HL-60 (cell line): ENCODE results near the gene SLC15A2.

ENCODE experiments used
- DNase-seq, 2 experiments: peaks; one replicate each; pipeline ENCODE4 v3.0.0-alpha.2; 2010 to 2020; ENCODE audit warnings: low read depth in 1 of 2, low spot score in 1 of 2
- H3K27ac ChIP-seq: fragments of 250-450 bp; sonication (Bioruptor Pico); replicated peaks from 2 replicates; pipeline ENCODE4 v1.5.1; 2020; ENCODE audit warnings: mild to moderate bottlenecking, moderate library complexity
- H3K27me3 ChIP-seq: fragments of 250-450 bp; sonication (Bioruptor Pico); 2 replicates; pipeline ENCODE4 v1.5.1; 2021; ENCODE audit warnings: mild to moderate bottlenecking, moderate library complexity; ENCODE audit not compliant: insufficient read depth, poor library complexity, severe bottlenecking
- H3K4me3 ChIP-seq: replicated peaks from 2 replicates; pipeline ENCODE4 v1.5.1; 2011; ENCODE audit warnings: mild to moderate bottlenecking, control low read depth, low read length; ENCODE audit not compliant: insufficient read depth
- GABPA ChIP-seq: IDR thresholded peaks from 2 replicates; pipeline ENCODE4 v1.6.1; 2012; ENCODE audit warnings: low read depth
- POLR2AphosphoS5 ChIP-seq: IDR thresholded peaks from 2 replicates; pipeline ENCODE4 v1.6.1; 2012; ENCODE audit warnings: low read depth
- SPI1 ChIP-seq: IDR thresholded peaks from 2 replicates; pipeline ENCODE4 v1.6.1; 2012; ENCODE audit warnings: low read depth, mild to moderate bottlenecking, borderline replicate concordance
- TF ChIP-seq, protein P1 (sequence below): IDR thresholded peaks from 2 replicates; pipeline ENCODE4 v1.6.1; 2012; ENCODE audit warnings: low read depth; ENCODE audit not compliant: insufficient replicate concordance
- TF ChIP-seq, protein P2 (sequence below): IDR thresholded peaks from one replicate; pipeline ENCODE4 v1.5.1; 2011; ENCODE audit warnings: low read length, control low read depth, inconsistent platforms; ENCODE audit not compliant: insufficient read depth

SLC15A2 gene

DNA sequence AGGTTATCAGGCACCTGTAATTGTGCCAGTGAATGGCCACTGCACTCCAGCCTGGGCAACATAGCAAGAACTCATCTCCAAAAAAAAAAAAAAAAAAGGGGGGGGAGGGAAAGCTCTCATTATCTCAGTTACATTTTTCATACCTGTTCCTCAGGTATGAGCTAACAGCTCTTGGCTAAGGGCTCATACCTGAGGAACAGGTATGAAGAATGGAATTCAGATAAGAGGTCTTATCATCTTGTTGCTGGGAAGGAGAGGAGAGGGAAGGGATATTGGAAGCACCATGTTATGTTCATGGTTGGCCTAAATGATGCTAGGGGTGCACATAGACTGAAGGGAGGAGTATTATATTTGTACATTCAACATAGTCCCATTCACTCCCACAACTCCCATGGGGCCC, 2.6 kb downstream of the SLC15A2 start:
- no peak for DNase-seq
- H3K4me3 ChIP-seq, result no peak overlapping the region
- TF ChIP-seq SPI1 (no peak), POLR2AphosphoS5 (no peak), GABPA (no peak)
- TF ChIP-seq, protein P1, sequence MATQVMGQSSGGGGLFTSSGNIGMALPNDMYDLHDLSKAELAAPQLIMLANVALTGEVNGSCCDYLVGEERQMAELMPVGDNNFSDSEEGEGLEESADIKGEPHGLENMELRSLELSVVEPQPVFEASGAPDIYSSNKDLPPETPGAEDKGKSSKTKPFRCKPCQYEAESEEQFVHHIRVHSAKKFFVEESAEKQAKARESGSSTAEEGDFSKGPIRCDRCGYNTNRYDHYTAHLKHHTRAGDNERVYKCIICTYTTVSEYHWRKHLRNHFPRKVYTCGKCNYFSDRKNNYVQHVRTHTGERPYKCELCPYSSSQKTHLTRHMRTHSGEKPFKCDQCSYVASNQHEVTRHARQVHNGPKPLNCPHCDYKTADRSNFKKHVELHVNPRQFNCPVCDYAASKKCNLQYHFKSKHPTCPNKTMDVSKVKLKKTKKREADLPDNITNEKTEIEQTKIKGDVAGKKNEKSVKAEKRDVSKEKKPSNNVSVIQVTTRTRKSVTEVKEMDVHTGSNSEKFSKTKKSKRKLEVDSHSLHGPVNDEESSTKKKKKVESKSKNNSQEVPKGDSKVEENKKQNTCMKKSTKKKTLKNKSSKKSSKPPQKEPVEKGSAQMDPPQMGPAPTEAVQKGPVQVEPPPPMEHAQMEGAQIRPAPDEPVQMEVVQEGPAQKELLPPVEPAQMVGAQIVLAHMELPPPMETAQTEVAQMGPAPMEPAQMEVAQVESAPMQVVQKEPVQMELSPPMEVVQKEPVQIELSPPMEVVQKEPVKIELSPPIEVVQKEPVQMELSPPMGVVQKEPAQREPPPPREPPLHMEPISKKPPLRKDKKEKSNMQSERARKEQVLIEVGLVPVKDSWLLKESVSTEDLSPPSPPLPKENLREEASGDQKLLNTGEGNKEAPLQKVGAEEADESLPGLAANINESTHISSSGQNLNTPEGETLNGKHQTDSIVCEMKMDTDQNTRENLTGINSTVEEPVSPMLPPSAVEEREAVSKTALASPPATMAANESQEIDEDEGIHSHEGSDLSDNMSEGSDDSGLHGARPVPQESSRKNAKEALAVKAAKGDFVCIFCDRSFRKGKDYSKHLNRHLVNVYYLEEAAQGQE, result no peak
- TF ChIP-seq, protein P2, sequence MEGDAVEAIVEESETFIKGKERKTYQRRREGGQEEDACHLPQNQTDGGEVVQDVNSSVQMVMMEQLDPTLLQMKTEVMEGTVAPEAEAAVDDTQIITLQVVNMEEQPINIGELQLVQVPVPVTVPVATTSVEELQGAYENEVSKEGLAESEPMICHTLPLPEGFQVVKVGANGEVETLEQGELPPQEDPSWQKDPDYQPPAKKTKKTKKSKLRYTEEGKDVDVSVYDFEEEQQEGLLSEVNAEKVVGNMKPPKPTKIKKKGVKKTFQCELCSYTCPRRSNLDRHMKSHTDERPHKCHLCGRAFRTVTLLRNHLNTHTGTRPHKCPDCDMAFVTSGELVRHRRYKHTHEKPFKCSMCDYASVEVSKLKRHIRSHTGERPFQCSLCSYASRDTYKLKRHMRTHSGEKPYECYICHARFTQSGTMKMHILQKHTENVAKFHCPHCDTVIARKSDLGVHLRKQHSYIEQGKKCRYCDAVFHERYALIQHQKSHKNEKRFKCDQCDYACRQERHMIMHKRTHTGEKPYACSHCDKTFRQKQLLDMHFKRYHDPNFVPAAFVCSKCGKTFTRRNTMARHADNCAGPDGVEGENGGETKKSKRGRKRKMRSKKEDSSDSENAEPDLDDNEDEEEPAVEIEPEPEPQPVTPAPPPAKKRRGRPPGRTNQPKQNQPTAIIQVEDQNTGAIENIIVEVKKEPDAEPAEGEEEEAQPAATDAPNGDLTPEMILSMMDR, result no peak
- H3K27ac ChIP-seq, result no peak overlapping the region
- H3K27me3 ChIP-seq, result no peaks in the 10 kb centered on the region

DNA sequence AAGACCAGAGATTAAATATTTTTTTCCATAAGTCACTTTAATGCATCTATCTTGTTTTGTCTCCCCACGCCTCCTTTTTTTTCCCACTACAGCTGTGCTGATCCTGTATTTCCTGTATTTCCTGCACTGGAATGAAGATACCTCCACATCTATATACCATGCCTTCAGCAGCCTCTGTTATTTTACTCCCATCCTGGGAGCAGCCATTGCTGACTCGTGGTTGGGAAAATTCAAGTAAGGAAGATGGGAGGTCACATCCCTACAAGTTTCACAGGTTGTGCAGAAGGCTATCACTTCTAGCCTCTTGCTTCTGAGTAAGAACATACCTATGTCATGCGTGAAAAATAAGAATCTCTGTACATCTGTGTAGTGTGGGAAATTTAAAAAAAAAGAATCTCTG, 3.1 kb downstream of the SLC15A2 start:
- Histone ChIP-seq H3K4me3 (no peak overlapping the region), H3K27ac (no peak overlapping the region), H3K27me3 (no peaks in the 10 kb centered on the region)
- TF ChIP-seq, protein P1, result no peak
- TF ChIP-seq, protein P2, result no peak
- TF ChIP-seq GABPA (no peak), SPI1 (no peak), POLR2AphosphoS5 (no peak)
- no peak for DNase-seq

DNA sequence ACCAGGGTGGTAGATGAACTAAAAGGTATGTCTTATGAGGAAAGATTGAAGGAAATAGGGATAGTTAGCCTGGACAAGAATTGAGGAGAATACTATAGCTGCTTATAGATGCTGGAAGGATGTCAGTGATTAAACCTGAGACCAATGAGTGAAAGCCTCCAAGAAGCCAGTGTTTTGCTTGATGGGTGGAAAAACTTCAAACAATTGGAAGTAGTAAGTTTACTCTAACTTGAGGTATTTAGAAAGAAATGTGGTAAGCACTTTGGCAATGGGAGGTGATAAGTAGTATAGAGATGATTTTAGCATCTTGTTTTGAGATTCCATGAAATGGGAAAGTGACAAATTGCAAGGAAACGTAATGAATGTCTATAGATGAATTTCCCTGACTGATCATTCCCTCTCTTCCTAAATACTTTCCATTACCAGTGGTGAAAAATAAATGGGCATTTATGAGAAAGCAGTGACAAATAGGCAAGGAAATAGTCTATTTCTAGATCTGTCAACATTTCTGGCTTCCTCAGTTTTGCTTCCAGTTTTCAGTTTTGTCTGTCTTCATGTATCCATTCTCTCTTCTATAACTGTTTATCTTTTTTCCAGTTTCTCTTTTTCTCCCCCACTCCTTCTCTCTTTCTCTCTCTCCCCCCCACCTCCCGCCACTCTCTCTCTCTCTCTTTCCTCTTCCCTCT, 19.2 kb downstream of the SLC15A2 start:
- Histone ChIP-seq H3K4me3 (no peak overlapping the region), H3K27me3 (no peaks in the 10 kb centered on the region), H3K27ac (no peak overlapping the region)
- no peak for DNase-seq
- TF ChIP-seq, protein P1, result no peak
- TF ChIP-seq SPI1 (no peak), POLR2AphosphoS5 (no peak), GABPA (no peak)
- TF ChIP-seq, protein P2, result no peak
